ENCODE results near the gene CYP3A7. TPM values are rescaled to one million over a fixed set of nuclear protein-coding genes. Genes with fewer than 3 reads are reported as not detected.

The CYP3A7 gene
- total and polyA plus RNA-seq, 9 of the 15 experiments (the other 6 are each of a cell fraction or from before 2014, with no cell fraction given) = 0.20 TPM; not detected in 8

GRCh38 chr7:99665312-99666012 is 69.5 kb downstream of the CYP3A7 start (continued):
- no peak for TF ChIP-seq ZNF407 (IDR thresholded peaks at IDR 0.05; ENCODE audit: low read depth)
- TF ChIP-seq GATAD2A (IDR thresholded peaks at IDR 0.05) = peak; percentile 95
- no peak for TF ChIP-seq ZNF79 (CRISPR knock-in tag; IDR thresholded peaks at IDR 0.05; ENCODE audit: low read depth)
- peak; percentile 72 for TF ChIP-seq HES1 (IDR thresholded peaks at IDR 0.05; ENCODE audit: low read depth)
- TF ChIP-seq ZNF408 (CRISPR knock-in tag; IDR thresholded peaks at IDR 0.05; ENCODE audit: low read depth) = no peak
- no peak for TF ChIP-seq CBX8 (IDR thresholded peaks at IDR 0.05; ENCODE audit: borderline replicate concordance, extremely low read depth, low read depth, low read length, poor library complexity, severe bottlenecking)
- peak; percentile 96 for TF ChIP-seq MTA2 (IDR thresholded peaks at IDR 0.05; ENCODE audit: low read depth)
- no peak for TF ChIP-seq HDAC8 (tag; IDR thresholded peaks at IDR 0.05)
- no peak for TF ChIP-seq OTX1 (CRISPR knock-in tag; IDR thresholded peaks at IDR 0.05)
- no peak for TF ChIP-seq PHF21A (IDR thresholded peaks at IDR 0.05; ENCODE audit: borderline replicate concordance, low read depth)
- TF ChIP-seq TRIM28 (IDR thresholded peaks at IDR 0.05) = peak; percentile 82
- no peak for TF ChIP-seq U2AF1 (optimal IDR thresholded peaks at IDR 0.05; ENCODE audit: low read depth, low read length)
- TF ChIP-seq SRSF7 (optimal IDR thresholded peaks at IDR 0.05; ENCODE audit: low read depth, low read length) = no peak
- no peak for TF ChIP-seq ZC3H8 (IDR thresholded peaks at IDR 0.05)
- TF ChIP-seq RFX7 (CRISPR knock-in tag; IDR thresholded peaks at IDR 0.05) = no peak
- TF ChIP-seq ZBTB12 (CRISPR knock-in tag; IDR thresholded peaks at IDR 0.05) = no peak
- peak; percentile 98 for TF ChIP-seq GATA2 (CRISPR knock-in tag; IDR thresholded peaks at IDR 0.05)
- no peak for TF ChIP-seq PTBP1 (IDR thresholded peaks at IDR 0.05; ENCODE audit: low read depth, low read length)
- peak; percentile 87 for TF ChIP-seq ATF7 (IDR thresholded peaks at IDR 0.05)
- TF ChIP-seq ZFPM2 (CRISPR knock-in tag; IDR thresholded peaks at IDR 0.05) = no peak
- TF ChIP-seq ELF4 (CRISPR knock-in tag; IDR thresholded peaks at IDR 0.05) = peak; percentile 54; the same call in 1 of the 2 replicates
